ENCODE results near the gene VSIG10L2. TPM values are rescaled to one million over a fixed set of nuclear protein-coding genes. Genes with fewer than 3 reads are reported as not detected.

Gene VSIG10L2
- total RNA-seq, 2 donors from 2014 or later = not detected

DNA sequence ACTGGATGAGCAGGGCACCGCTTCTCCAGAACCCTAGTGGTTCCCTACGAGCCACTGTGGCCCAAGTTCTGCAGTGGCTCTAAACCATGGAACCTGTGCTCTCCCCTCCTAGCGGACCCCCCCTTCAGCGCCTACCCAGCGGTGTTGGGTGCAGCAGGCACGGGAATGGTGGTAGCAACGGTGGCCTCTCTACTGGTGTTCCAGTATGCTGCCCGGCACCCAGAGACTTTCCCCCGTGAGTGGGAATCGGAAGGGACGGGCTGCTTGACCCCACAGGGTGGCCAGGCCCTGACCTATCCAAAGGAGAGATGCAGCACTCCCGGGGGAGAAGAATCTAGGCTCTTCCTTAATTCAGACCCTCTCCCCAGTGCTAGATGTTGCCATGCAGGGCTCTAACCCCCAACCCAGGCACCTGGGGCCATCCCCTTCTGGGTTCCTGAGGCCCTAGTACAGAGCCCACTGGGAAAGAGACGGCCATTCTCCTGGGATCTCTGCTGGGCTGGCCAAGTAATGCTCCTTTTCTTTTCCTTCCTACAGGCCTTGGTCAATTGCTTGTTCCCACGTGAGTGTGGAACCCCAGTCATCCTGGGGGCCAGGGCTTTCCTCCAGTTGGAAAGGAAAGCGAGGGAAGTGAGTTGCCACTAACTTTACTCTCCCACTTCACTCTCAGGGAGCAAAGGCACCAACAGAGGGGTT lies 9.2 kb downstream of the VSIG10L2 start:
- ATAC-seq = no peak
- DNase-seq = no peak
- intact Hi-C loops (cut with DNase I, micrococcal nuclease) = no loop called here

- intact Hi-C loops (cut with DNase I, micrococcal nuclease) = no loop called here
- no peak for ATAC-seq
Observed at GRCh38 chr11:125955856-125956255, 10.0 kb downstream of the VSIG10L2 start.

DNA sequence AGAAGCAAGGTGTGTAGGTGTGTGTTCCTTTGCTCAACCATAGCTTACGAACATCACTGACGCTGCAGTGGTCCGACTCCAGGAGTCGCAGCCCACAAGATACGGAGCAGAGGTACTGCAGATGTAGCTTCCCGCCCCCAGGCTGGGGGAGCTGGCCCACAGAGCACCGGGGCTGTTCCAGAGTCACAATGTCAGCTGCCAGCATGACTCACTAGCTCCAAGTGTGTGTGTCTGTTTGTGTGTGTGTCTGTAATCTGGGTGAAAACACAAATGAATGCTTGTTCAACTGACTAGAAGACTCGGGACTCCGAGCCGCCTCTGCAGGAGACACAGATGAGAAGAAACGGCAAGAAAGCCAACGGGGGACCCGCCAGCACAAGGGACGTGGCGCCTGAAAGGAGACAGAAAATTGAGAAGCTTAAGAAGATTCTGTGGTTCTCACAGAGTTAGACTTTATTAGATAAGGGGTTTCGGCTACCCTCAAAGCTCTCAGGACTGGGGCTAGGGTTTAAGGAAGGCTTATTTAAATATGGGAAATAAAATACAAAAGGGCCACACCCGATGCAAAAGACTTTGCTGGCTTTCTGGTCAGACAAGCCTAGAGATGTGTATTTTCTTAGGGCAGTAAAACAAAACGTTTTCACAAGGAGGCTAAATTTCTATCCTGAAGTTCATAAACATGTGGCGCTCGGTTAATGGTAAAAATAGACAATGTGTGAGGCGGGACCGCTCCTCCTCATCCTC lies 10.7 kb downstream of the VSIG10L2 start:
- no peak for DNase-seq
- ATAC-seq = no peak
- intact Hi-C loops (cut with DNase I, micrococcal nuclease) = no loop called here

More at GRCh38 chr11:125955856-125956255, 10.0 kb downstream of the VSIG10L2 start:
- DNase-seq = no peak

DNA sequence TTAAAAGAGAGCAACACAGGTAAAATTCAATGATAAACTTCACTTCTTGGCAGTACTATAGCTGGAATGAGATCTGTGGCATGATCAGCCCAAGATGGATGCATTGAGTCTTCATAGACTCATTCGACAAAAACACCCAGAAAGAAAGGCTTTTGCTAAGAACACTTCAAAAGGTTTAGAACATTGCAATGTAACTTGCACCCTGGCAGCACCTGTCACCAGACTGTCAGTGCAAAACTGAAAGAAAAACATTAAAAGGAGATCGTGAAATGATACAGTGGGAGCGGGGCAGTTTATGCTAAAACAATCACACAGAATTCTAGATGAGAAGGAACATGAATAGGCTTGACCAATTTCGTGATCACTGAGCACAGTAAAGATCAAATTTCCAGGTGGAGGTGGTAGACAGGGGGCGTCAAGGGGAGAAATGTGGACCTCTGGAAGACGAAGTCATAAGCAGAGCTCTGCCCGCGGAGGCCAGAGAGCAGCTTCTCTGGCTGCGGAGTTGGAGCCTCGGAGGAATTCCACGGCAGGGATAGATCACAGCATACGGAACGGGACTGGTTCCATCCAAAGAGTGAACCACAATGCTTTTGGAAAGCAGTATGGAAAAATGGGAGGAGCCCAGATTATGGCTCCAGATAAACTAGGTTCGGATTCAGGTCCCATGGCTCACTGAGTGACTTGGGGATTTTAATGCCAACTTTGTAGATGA lies 11.9 kb downstream of the VSIG10L2 start:
- intact Hi-C loops (cut with DNase I, micrococcal nuclease) = no loop called here
- ATAC-seq (no peak), DNase-seq (no peak)

DNA sequence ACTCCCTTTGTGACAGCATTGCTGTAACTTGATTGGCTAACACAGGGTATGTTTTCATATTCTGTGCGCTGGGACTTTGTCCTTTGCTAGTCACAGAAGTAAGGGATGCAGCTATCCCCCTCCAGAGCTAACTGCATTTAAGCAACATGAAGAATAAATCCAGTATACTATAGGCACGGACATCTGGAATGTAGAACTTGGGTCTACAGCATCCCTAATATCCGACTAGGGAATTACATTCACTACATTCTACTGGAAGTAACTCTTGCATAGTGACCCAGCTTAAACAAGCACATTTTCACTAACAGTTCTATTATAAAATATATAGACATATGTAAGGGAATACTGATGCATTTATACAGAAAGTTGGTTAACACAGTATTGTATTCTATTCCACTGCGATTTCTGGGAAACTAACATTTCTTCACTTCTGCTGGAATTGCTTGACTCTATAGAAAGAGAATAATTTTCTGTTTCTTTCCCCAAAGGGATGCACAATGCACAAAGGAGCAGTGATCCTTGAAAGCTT lies 13.1 kb downstream of the VSIG10L2 start:
- intact Hi-C loops (cut with DNase I, micrococcal nuclease) = no loop called here
- DNase-seq (no peak), ATAC-seq (no peak)

DNA sequence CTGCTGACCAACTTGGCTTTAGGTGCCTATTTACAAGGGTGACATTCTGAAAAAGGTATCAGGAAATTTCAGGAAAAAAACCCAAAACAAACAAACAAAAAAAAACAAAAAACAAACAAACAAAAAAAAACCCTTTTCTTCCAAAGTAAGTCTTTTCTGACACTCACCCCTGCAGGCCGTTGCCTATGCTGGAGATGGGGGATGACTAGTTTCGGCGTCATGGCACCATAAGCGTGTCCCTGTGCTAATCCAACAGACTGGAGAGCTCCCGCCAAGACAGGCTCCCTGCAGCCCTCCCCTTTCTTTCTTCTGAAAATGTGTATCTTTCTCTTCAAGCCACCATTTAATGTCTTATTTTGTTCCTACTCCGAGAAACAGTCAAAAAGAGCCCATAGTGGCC lies 13.7 kb downstream of the VSIG10L2 start:
- no peak for ATAC-seq
- no peak for DNase-seq
- intact Hi-C loops (cut with DNase I, micrococcal nuclease) = no loop called here

DNA sequence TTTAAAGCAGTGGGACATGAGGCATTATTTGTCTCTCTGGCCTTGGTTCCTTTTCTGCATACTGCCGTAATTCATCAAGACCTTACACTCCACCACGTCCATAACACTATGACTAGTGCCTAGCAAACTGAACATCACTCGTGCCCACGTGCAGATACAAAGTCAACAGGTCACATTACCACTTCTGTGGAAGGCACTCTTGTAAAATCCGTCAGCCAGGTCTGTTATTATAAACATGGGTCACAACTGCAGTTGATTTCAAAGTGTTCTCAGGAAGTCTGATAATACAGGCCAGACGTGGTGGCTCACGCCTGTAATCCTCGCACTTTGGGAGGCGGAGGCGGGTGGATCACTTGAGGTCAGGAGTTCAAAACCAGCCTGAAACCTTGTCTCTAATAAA lies 14.1 kb downstream of the VSIG10L2 start:
- intact Hi-C loops (cut with DNase I, micrococcal nuclease) = no loop called here
- ATAC-seq (no peak), DNase-seq (no peak)

DNA sequence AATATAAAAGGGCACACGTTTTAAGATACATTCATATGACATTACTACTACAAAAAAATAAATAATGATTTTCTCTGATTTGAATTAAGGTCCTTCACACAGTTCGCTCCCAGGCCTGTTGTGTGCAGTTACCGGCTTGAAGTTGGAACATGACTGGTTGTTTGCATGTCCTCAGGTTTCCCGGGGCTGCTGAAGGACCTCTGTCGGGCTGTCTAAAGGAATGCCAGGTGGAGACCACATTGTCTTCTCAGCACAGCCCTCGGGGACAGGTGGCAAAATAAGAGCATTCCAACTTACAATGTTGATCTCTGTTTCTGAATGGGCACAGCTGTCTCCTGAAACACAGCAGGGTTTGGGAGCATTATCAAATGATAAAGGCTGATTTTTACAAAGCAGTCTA lies 14.9 kb downstream of the VSIG10L2 start:
- no peak for ATAC-seq
- DNase-seq = no peak
- intact Hi-C loops (cut with DNase I, micrococcal nuclease) = no loop called here

GRCh38 chr11:125967515-125967914 lies 21.7 kb downstream of the VSIG10L2 start:
- DNase-seq (no peak), ATAC-seq (no peak)
- intact Hi-C loops (cut with DNase I, micrococcal nuclease) = no loop called here

DNA sequence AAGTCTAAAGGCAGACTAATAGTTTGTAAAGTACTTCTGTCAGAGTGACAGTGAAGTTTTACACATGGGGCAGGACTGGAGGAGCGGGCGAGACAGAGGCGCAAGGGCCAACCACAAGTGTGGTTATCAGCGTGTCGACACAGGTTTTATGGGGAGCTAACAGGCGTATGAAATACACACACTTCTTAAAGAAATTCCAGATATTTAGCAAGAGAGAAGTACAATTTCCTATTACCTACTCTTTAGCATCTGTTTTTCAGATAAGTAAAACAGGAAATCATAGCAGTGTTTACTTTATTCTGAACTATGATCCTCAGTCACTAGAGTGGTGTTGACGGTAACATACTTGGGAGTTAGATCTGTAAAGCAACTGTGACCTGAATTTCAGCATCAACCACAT lies 22.5 kb downstream of the VSIG10L2 start:
- peak; percentile 90 for ATAC-seq
- DNase-seq = no peak
- intact Hi-C loops (cut with DNase I, micrococcal nuclease) = no loop called here

DNA sequence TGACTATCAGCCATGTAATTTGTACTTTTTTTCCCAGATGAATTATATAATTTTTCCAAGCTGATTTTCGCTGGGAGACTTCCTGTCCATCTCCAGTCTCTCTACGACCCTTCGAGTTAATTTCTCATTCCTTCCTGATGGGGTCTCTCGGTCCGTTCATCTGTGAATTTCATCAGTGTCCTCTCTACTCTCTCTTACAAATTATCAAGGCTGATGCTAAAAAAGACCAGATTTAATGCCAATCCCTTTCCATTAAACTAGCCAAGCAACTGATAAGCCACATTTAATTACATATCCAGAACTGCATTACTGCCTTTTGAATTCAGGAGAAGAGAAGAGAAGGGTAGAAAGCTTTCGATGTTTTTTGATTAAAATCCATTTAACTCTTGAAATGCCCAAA lies 25.8 kb downstream of the VSIG10L2 start:
- DNase-seq (no peak), ATAC-seq (no peak)
- intact Hi-C loops (cut with DNase I, micrococcal nuclease) = no loop called here

GRCh38 chr11:125974284-125974683 lies 28.4 kb downstream of the VSIG10L2 start:
- intact Hi-C loops (cut with DNase I, micrococcal nuclease) = no loop called here
- no peak for ATAC-seq

DNA sequence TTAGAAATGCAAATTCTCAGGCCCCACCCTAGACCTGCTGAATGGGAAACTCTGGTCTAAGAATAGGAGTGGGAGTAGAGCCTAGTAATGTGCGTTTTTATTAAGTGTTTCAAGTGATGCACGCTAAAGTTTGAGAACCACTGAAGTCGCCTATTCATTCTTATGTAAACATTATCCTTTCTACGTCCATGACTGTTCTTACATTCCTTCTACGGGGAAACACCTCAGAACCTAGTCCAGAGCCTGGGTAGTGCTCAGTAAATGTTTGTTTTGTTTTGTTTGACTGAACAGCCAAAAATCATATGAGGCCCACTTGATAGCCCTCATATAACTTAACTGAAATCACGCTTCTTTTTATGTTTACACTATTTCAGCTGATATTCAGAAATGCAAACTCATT lies 29.8 kb downstream of the VSIG10L2 start:
- ATAC-seq (no peak), DNase-seq (no peak)
- intact Hi-C loops (cut with DNase I, micrococcal nuclease) = no loop called here

More at GRCh38 chr11:125974284-125974683, 28.4 kb downstream of the VSIG10L2 start:
- no peak for DNase-seq

DNA sequence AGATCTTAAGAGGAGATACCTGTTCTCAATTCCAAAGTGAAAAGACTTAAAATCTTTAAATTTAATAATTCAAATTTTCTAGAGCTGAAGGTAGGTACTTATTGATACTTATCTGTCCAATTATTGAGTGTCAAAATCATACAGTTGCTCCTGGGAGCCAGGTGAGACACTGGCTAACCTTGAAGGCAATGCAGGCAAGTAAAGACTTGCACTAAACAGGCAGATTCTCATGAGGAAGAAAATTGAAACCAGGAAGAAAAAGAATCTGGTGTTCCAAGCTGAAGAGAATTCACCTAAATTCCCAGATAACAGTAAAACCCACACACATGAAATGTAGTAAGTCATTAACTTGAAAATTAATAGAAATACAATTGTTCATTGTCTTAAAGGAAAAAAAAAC lies 30.3 kb downstream of the VSIG10L2 start:
- DNase-seq = no peak
- ATAC-seq = no peak
- intact Hi-C loops (cut with DNase I, micrococcal nuclease) = no loop called here

GRCh38 chr11:125977333-125977732 lies 31.5 kb downstream of the VSIG10L2 start:
- DNase-seq (no peak), ATAC-seq (no peak)
- intact Hi-C loops (cut with DNase I, micrococcal nuclease) = no loop called here

DNA sequence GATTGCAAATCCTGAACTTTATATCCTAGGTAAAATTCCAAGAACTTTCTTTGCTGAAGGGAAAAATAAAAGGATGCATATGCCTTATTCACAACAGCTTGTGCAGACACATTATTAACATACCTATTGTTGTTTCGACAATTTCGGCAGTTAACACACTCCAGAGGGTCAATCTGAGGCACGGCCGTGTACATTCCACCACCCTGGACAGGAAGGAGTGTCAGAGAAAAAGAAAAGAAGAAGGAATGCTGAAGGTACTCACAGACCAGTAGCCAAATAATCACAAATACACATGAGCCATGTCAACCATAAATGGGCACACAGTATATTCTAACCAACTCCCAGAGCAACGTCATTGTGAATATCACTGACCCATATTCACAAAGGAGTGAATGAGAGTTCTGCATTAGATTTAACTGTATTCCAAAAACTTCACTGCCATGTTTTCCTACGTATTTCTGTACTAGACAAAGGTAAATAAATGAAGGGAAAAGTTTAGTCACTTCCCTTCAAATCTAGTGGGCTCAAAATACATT lies 32.4 kb downstream of the VSIG10L2 start:
- intact Hi-C loops (cut with DNase I, micrococcal nuclease) = no loop called here
- DNase-seq = no peak
- ATAC-seq = no peak

DNA sequence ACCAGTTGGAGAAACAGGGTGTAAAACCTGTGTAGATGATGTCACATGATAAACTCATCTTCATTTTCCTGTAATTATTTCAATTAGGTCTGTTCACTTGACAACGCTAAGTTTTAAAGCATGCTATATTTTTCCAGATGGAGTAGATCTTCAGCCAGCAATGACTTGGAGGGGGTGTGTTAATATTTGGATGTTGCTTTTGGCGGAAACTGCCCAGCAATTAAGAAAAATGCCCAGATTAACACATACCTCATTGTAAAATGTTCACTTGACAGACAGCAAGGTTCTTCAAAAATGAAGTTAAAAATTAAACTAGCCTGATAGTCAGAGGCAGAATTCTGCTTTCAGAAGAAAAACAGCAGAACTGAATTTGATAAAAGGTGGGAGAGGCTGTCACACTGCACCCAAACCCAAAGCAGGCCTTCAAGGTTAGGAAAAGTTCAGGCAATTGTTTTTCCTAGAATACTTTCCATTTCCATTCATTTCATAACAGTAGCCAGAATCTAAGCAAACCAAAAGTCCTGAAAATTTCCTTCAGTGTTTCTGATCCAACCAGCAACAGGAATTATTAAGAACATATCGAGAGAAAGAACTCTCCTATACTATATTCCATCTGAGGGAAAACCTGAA lies 33.0 kb downstream of the VSIG10L2 start:
- intact Hi-C loops (cut with DNase I, micrococcal nuclease) = no loop called here
- DNase-seq = no peak
- ATAC-seq = no peak

GRCh38 chr11:125979511-125979910 lies 33.7 kb downstream of the VSIG10L2 start:
- ATAC-seq (no peak), DNase-seq (no peak)
- intact Hi-C loops (cut with DNase I, micrococcal nuclease) = no loop called here

DNA sequence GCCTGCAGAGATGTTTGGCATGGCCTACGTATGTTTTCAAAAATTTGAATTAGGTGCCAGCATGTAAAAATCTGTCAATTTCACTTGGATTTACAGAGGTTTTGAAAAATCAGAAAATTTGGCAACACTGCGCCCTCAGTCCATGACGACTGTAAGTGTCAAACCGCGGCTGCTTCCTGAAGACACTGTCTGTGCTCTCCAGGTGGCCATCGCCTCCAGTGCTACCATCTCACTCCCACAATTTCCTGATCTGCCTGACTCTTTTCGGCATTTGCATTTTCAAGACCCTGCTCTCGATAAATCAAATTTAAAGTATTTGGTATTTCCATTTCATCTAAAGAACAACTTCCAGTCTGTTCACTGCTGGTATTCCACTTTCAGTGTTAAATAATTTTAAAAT lies 34.6 kb downstream of the VSIG10L2 start:
- ATAC-seq (no peak), DNase-seq (no peak)
- intact Hi-C loops (cut with DNase I, micrococcal nuclease) = no loop called here

All from left colon (tissue), 2 donors.